Right atrium auricular region (tissue), 2 donors: ENCODE results near the gene SKOR2. TPM values are rescaled to one million over a fixed set of nuclear protein-coding genes. Genes with fewer than 3 reads are reported as not detected.
"Not testable (repeated sequence)": the region's sequence is repeated elsewhere in the genome, so short reads cannot be mapped to it uniquely, and the experiment has no call there.

Source experiments
- DNase-seq: peaks from one replicate; pipeline ENCODE4 v3.0.0-alpha.2; 2019; ENCODE audit warnings: low spot score
- H3K27ac ChIP-seq, 2 donors: fragments of 200-600 bp; sonication (generic); 1 replicate in 1 of 2; 2 replicates in 1 of 2; pipeline ENCODE4 v1.5.1; 2016 to 2019
- H3K27me3 ChIP-seq, 2 donors: fragments of 200-600 bp; sonication (generic); one replicate each; pipeline versions ENCODE4 v1.5.1 to v1.6.0; 2017 to 2019
- H3K36me3 ChIP-seq: fragments of 200-600 bp; sonication (generic); one replicate; pipeline ENCODE4 v1.5.1; 2016
- H3K4me1 ChIP-seq, 2 donors: fragments of 200-600 bp; sonication (generic); one replicate each; pipeline versions ENCODE4 v1.5.1 to v1.6.0; 2017 to 2019
- H3K4me3 ChIP-seq, 2 donors: fragments of 200-600 bp; sonication (generic); 1 replicate in 1 of 2; 2 replicates in 1 of 2; pipeline ENCODE4 v1.5.1; 2017 to 2019; ENCODE audit warnings: mild to moderate bottlenecking in 1 of 2, moderate library complexity in 1 of 2
- H3K9me3 ChIP-seq, 2 donors: fragments of 200-600 bp; sonication (generic); one replicate each; pipeline ENCODE4 v1.5.1; 2019
- CTCF ChIP-seq, 2 donors: fragments of 200-600 bp; sonication (generic); IDR thresholded peaks; one replicate each; pipeline ENCODE4 v1.5.1; 2019; ENCODE audit warnings: antibody characterized with exemption in 2 of 2
- total RNA-seq, 2 donors: library from RNA; depleted of rRNA; stranded (reverse); fragments of >200 nt; gene quantifications; one replicate each; pipeline ENCODE4 v1.1.0, GENCODE V29; 2016

The SKOR2 gene
- total RNA-seq, 2 donors from 2014 or later: not detected

GRCh38 chr18:47168509-47168908, 83.0 kb downstream of the SKOR2 start:
- no peak for DNase-seq
- no peak for TF ChIP-seq CTCF (IDR thresholded peaks at IDR 0.05)
- Histone ChIP-seq H3K4me1 (peaks cover 0 to 18% of the 10 kb centered on the region in 2 donors), H3K36me3 (no peaks in the 10 kb centered on the region), H3K9me3 (no peaks in the 10 kb centered on the region), H3K27ac (no peak overlapping the region), H3K4me3 (no peak overlapping the region), H3K27me3 (no peaks in the 10 kb centered on the region)

- Histone ChIP-seq H3K27me3 (no peaks in the 10 kb centered on the region), H3K36me3 (no peaks in the 10 kb centered on the region), H3K9me3 (no peaks in the 10 kb centered on the region), H3K4me1 (peaks cover 0 to 14% of the 10 kb centered on the region in 2 donors), H3K27ac (no peak overlapping the region), H3K4me3 (no peak overlapping the region)
- DNase-seq: no peak
- no peak for TF ChIP-seq CTCF (IDR thresholded peaks at IDR 0.05)
These were observed 85.2 kb downstream of the SKOR2 start for GRCh38 chr18:47166294-47166693.

GRCh38 chr18:47163241-47163640, 88.2 kb downstream of the SKOR2 start:
- DNase-seq: no peak
- no peak overlapping the region for H3K4me3 ChIP-seq
- TF ChIP-seq CTCF (IDR thresholded peaks at IDR 0.05): no peak
- H3K27me3 ChIP-seq: no peaks in the 10 kb centered on the region
- no peaks in the 10 kb centered on the region for H3K36me3 ChIP-seq
- H3K4me1 ChIP-seq: peaks cover 0 to 16% of the 10 kb centered on the region in 2 donors
- H3K27ac ChIP-seq: no peak overlapping the region
- H3K9me3 ChIP-seq: no peaks in the 10 kb centered on the region

- H3K27me3 ChIP-seq: no peaks in the 10 kb centered on the region
- H3K27ac ChIP-seq: no peak overlapping the region
- peaks cover 0 to 4% of the 10 kb centered on the region in 2 donors for H3K4me1 ChIP-seq
- TF ChIP-seq CTCF (IDR thresholded peaks at IDR 0.05): no peak
- no peak overlapping the region for H3K4me3 ChIP-seq
- no peaks in the 10 kb centered on the region for H3K9me3 ChIP-seq
- DNase-seq: no peak
- H3K36me3 ChIP-seq: no peaks in the 10 kb centered on the region
These were observed 91.2 kb downstream of the SKOR2 start for GRCh38 chr18:47160256-47160655.

GRCh38 chr18:47158404-47158803, 93.1 kb downstream of the SKOR2 start:
- not testable (repeated sequence) for H3K27me3 ChIP-seq, H3K4me1 ChIP-seq, DNase-seq

More at GRCh38 chr18:47158404-47158803, 93.1 kb downstream of the SKOR2 start:
- not testable (repeated sequence) for H3K27ac ChIP-seq, H3K36me3 ChIP-seq, H3K9me3 ChIP-seq, H3K4me3 ChIP-seq

Other genes starting within 250 kb of the SKOR2 start
- not detected for gene ELOA2, start 216.0 kb downstream of the SKOR2 start, total RNA-seq
- gene HDHD2, start 101.2 kb downstream of the SKOR2 start, total RNA-seq: 10 to 100 TPM; 15.7 to 36.0 TPM
- 10 to 100 TPM in 1 of 2 donors, 1 to 10 TPM in 1; 9.7 to 15.5 TPM for gene IER3IP1, start 75.3 kb downstream of the SKOR2 start, total RNA-seq